Choroid plexus epithelial cell (primary cell): ENCODE results near the gene SOX6.
"Not testable (repeated sequence)": the region's sequence is repeated elsewhere in the genome, so short reads cannot be mapped to it uniquely, and the experiment has no call there.

ENCODE experiments used
- DNase-seq: peaks from one replicate; pipeline ENCODE4 v3.0.0-alpha.2; 2010; ENCODE audit warnings: low read depth
- H3K4me3 ChIP-seq: 2 replicates; pipeline ENCODE4 v1.5.1; 2011; ENCODE audit warnings: low read depth, mild to moderate bottlenecking, control low read depth, low read length, moderate library complexity
- TF ChIP-seq, protein P1 (sequence below): conservative IDR thresholded peaks from 2 replicates; pipeline ENCODE4 v1.5.1; 2011; ENCODE audit warnings: low read depth, mild to moderate bottlenecking, control low read depth, inconsistent platforms, low read length, moderate library complexity

SOX6 gene

DNA sequence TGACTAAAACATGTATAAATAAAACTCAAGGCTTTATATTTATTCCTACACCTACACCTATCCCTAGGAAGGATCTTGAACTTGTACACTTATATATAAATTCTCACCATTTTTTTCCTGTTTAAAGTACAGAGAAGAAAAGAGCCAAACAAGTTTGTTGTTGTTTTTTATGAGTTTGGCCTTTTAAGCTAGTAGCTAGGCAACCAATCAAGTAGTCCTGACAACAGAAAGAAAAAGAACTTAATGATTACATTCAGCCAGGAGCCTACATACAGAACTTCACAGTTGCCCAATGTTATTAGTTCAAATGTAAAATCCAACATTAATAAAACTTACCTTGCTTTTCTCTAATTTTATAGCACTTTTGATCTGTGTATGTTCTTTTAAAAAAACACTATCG, 316.2 kb downstream of the SOX6 start:
- H3K4me3 ChIP-seq, result no peak overlapping the region
- TF ChIP-seq, protein P1, sequence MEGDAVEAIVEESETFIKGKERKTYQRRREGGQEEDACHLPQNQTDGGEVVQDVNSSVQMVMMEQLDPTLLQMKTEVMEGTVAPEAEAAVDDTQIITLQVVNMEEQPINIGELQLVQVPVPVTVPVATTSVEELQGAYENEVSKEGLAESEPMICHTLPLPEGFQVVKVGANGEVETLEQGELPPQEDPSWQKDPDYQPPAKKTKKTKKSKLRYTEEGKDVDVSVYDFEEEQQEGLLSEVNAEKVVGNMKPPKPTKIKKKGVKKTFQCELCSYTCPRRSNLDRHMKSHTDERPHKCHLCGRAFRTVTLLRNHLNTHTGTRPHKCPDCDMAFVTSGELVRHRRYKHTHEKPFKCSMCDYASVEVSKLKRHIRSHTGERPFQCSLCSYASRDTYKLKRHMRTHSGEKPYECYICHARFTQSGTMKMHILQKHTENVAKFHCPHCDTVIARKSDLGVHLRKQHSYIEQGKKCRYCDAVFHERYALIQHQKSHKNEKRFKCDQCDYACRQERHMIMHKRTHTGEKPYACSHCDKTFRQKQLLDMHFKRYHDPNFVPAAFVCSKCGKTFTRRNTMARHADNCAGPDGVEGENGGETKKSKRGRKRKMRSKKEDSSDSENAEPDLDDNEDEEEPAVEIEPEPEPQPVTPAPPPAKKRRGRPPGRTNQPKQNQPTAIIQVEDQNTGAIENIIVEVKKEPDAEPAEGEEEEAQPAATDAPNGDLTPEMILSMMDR, result no peak
- DNase-seq, result no peak

DNA sequence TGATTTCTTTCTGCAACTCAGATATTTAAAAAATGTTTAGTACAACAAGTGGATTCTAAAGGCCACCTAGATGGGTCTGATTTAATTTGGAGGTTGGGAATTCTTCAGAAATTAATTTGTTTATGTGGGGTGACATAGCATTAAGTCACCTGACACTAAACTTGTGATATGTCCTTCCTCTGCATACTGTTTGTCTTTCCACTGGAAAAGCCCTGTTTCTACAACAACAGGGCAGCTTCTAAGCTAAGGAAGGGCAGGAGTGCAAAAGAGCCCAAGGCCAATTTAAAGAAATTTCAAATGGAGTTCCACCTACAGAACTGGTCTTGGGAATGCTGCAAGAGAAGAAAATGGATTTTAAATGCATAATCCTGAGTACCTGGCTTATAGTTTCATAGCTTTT, 319.2 kb downstream of the SOX6 start:
- TF ChIP-seq, protein P1, result no peak
- no peak for DNase-seq
- no peak overlapping the region for H3K4me3 ChIP-seq

DNA sequence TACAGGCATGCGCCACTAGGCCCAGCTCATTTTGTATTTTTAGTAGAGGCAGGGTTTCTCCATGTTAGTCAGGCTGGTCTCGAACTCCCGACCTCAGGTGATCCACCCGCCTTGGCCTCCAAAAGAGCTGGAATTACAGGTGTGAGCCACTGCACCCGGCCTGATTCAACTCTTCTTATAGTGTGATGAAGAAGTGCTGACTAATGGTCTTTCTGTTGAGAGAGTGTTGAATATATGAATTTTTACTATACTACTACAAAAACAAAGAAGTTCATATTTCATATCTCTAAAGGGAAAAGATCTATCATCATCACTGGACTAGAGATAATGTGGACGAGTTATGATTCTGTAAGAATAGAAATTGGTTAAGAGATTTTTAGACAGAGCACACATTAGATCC, 320.1 kb downstream of the SOX6 start:
- DNase-seq, result no peak
- no peak overlapping the region for H3K4me3 ChIP-seq
- TF ChIP-seq, protein P1, result no peak

DNA sequence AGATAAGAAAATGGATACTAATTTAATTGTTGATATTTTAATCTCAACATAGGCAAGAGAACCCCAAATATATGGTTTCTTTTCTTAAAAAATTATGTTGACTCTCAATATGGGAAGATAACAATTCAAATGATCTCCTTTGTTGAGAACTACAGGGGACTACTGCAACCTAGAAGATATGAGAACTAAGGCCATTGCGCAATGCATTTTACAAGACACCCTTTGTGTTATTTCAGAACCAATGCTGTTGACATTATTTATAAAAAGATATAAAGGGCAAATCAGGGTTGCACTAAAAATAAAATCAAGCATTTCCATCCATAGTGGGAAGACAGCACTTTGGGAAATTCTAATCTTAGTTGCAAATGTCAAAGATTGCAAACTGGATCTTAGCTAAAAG, 322.3 kb downstream of the SOX6 start:
- no peak for DNase-seq
- no peak overlapping the region for H3K4me3 ChIP-seq
- TF ChIP-seq, protein P1, result no peak

DNA sequence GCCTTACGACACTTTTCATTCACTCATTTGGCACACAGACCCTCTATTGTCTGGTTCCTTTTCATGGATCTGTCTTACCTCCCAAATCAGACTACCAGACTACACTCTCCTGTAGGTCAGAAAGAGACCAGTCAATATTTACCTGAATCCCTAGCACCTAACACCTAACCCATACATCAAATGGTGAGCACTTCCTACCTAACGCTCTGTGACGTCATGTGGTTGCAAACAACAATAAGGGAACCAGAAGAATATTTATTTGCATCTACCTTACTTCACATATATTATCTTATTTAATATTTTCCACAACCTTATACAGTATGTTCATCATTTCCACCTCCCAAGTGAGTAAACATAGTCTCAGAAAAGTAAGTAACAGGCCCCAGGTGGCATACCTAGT, 323.4 kb downstream of the SOX6 start:
- TF ChIP-seq, protein P1, result no peak
- no peak overlapping the region for H3K4me3 ChIP-seq
- DNase-seq, result no peak

DNA sequence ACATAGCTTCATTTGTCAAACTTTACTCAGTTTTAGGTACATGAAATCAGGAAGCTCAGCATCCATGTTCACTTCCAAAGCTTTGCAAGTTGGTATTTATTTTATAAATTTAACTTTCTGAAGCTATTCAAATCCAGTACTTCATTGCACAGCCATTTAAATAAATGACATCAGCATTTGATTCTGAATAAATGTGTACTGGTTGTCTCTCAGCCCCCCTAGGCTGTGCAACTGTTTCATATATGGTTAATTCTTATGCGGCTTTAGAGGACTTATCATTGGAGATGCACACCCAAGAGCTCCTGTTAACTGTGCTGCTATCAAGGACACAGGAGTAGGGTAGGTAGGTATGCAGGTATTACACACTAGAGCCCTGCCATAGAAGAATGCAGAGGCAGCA, 325.1 kb downstream of the SOX6 start:
- DNase-seq, result no peak
- H3K4me3 ChIP-seq, result no peak overlapping the region
- TF ChIP-seq, protein P1, result no peak

DNA sequence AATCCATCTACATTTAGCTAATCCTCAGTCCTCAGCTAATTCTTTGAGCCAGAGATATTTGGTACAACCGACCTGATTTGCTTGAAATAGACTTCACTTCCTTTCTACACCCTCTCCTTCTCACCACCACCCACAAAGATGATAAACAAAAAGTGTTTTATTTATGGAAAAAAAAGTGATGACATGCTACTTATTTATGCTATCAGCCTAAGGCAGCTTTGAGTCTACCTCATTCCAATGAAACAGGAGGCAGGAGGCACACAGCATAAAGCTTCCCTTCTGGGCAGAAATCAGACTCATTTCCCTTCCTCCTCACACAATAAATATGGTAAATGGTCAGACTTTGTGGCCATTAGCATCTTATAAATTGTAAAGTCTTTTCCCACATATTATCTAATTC, 325.7 kb downstream of the SOX6 start:
- DNase-seq, result no peak
- TF ChIP-seq, protein P1, result no peak
- no peak overlapping the region for H3K4me3 ChIP-seq

DNA sequence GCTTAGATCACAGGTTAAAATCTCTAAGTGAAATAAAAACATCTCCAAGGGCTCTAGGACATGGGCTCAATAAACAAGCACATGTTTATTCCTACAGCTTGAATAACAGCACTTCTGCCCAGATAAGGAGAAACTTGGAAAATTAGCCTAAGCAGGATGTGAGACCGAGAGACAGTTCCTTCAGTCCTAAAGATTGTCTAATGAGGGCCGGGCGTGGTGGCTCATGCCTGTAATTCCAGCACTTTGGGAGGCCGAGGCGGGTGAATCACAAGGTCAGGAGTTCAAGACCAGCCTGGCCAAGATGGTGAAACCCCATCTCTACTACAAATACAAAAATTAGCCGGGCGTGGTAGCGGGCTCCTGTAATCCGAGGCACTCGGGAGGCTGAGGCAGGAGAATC, 327.2 kb downstream of the SOX6 start:
- not testable (repeated sequence) for H3K4me3 ChIP-seq, DNase-seq
